Activated CD8-positive, alpha-beta T cell treated with anti-CD3 and anti-CD28 coated beads for 36 hours (primary cell): ENCODE measurements around the gene MN1. TPM values are rescaled to one million over a fixed set of nuclear protein-coding genes. Genes with fewer than 3 reads are reported as not detected.

Experiments
- ATAC-seq: fragments of 200-7000 bp; cut with Tn5 transposase; one replicate; pipeline ENCODE4 v1.10.0; 2021; ENCODE audit warnings: mild to moderate bottlenecking, moderate library complexity
- CTCF ChIA-PET: fragments of 350-600 bp; sonication (Branson Sonifier 250); formaldehyde crosslinking; loops from one replicate; lab custom pipeline; 2021; ENCODE audit warnings: antibody characterized with exemption; lab: Charles Lee
- POLR2A ChIA-PET: fragments of 350-600 bp; sonication (Branson Sonifier 250); formaldehyde crosslinking; loops from one replicate; lab custom pipeline; 2021; ENCODE audit warnings: antibody characterized with exemption; lab: Charles Lee
- DNase-seq: peaks from one replicate; pipeline ENCODE4 v3.0.0-alpha.2; 2020
- H3K27ac Mint-ChIP-seq: one replicate; pipeline ENCODE4 v1.8.0; 2021; ENCODE audit warnings: mild to moderate bottlenecking, mixed read lengths
- H3K27me3 Mint-ChIP-seq: one replicate; pipeline ENCODE4 v1.8.0; 2021; ENCODE audit warnings: mixed read lengths
- H3K36me3 Mint-ChIP-seq: one replicate; pipeline ENCODE4 v1.8.0; 2021; ENCODE audit warnings: low read depth, mixed read lengths
- H3K4me1 Mint-ChIP-seq: one replicate; pipeline ENCODE4 v1.8.0; 2021; ENCODE audit warnings: low read depth, mixed read lengths
- H3K4me3 Mint-ChIP-seq: one replicate; pipeline ENCODE4 v1.8.0; 2021; ENCODE audit warnings: mild to moderate bottlenecking, moderate library complexity, mixed read lengths
- H3K9me3 Mint-ChIP-seq: one replicate; pipeline ENCODE4 v1.8.0; 2021; ENCODE audit warnings: mixed read lengths
- intact Hi-C: fragments of 100-400 bp; cut with micrococcal nuclease; formaldehyde crosslinking; loops from one replicate; pipeline ENCODE4 v1.10.0; 2022
- total RNA-seq, 2 experiments: library from RNA; stranded (reverse); gene quantifications; one replicate each; pipeline ENCODE4 v1.2.3, GENCODE V29; 2021
- TF ChIP-seq, protein P1 (sequence below): fragments of 200-600 bp; IDR thresholded peaks from one replicate; pipeline ENCODE4 v1.8.0; 2022; ENCODE audit warnings: antibody characterized with exemption, mild to moderate bottlenecking

MN1 gene
- total RNA-seq, 2 experiments from 2014 or later = 0.11 to 0.16 TPM

DNA sequence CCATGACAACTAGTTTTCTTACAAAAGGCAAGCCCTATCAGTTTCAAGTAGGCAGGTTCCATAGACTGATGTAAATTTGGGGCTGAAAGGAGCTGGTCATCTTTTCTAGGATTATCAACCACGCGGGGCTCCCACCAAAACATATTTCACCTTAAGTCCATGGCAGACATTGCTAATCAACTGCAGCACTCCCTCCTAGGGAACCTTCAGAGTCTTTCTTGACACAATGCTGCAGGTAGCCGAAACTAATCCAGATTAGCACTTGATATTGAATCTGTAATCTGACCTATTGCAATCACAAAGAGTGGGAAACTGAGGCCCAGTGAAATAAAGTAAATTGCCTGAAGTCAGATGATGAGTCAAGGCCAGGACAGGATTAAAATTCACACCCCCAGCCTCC lies 32.5 kb downstream of the MN1 start:
- Mint-ChIP-seq H3K36me3 (no peaks in the 10 kb centered on the region), H3K4me3 (no peak overlapping the region), H3K9me3 (no peaks in the 10 kb centered on the region), H3K4me1 (no peaks in the 10 kb centered on the region), H3K27ac (no peak overlapping the region), H3K27me3 (no peaks in the 10 kb centered on the region)
- TF ChIP-seq, protein P1, sequence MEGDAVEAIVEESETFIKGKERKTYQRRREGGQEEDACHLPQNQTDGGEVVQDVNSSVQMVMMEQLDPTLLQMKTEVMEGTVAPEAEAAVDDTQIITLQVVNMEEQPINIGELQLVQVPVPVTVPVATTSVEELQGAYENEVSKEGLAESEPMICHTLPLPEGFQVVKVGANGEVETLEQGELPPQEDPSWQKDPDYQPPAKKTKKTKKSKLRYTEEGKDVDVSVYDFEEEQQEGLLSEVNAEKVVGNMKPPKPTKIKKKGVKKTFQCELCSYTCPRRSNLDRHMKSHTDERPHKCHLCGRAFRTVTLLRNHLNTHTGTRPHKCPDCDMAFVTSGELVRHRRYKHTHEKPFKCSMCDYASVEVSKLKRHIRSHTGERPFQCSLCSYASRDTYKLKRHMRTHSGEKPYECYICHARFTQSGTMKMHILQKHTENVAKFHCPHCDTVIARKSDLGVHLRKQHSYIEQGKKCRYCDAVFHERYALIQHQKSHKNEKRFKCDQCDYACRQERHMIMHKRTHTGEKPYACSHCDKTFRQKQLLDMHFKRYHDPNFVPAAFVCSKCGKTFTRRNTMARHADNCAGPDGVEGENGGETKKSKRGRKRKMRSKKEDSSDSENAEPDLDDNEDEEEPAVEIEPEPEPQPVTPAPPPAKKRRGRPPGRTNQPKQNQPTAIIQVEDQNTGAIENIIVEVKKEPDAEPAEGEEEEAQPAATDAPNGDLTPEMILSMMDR = no peak
- ATAC-seq = no peak
- intact Hi-C loops = no loop called here
- DNase-seq = no peak
- CTCF ChIA-PET = no interaction called here
- POLR2A ChIA-PET = no interaction called here

DNA sequence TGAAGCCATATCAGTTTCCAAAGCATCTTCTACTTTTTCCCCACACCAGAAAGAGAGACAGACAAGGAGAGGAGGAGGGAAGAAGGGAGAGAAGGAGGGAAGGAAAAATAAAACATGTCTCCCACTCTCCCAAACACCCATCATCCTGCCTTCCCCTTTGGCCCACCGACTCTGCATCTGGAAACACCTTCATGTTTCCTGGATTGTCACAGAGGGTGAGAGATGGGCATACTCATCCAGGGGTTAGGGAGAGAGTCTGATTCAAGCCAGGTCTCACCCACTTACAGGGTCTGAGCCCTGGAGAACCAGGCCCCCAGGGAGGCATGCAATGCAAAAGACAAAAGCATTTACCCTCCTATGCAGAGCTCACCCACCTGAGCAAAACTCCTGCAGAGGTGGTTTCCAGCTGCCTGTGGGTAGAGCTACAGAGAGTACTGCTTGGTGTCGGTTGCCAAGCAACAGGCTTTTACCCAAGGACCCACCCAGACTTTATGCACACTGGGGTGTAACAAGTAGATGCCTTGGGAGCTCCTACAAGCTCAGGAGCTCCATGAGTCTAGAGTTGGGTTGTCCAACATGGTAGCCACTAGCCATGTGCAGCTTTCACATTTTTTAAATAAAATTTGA lies 33.4 kb downstream of the MN1 start:
- intact Hi-C loops = no loop called here
- no peak overlapping the region for H3K4me3 Mint-ChIP-seq
- H3K36me3 Mint-ChIP-seq = no peaks in the 10 kb centered on the region
- H3K4me1 Mint-ChIP-seq = no peaks in the 10 kb centered on the region
- H3K27me3 Mint-ChIP-seq = no peaks in the 10 kb centered on the region
- ChIA-PET POLR2A (no interaction called here), CTCF (no interaction called here)
- TF ChIP-seq, protein P1 = no peak
- ATAC-seq = no peak
- H3K27ac Mint-ChIP-seq = no peak overlapping the region
- no peak for DNase-seq
- H3K9me3 Mint-ChIP-seq = no peaks in the 10 kb centered on the region

GRCh38 chr22:27766679-27767078 lies 34.9 kb downstream of the MN1 start:
- H3K4me1 Mint-ChIP-seq = no peaks in the 10 kb centered on the region
- DNase-seq (no peak), ATAC-seq (no peak)
- no peaks in the 10 kb centered on the region for H3K27me3 Mint-ChIP-seq
- CTCF ChIA-PET = no interaction called here
- no peak overlapping the region for H3K4me3 Mint-ChIP-seq
- no peaks in the 10 kb centered on the region for H3K9me3 Mint-ChIP-seq
- no peaks in the 10 kb centered on the region for H3K36me3 Mint-ChIP-seq
- no peak overlapping the region for H3K27ac Mint-ChIP-seq
- POLR2A ChIA-PET = no interaction called here
- intact Hi-C loops = no loop called here
- TF ChIP-seq, protein P1 = no peak

- no peak for DNase-seq
- no peaks in the 10 kb centered on the region for H3K27me3 Mint-ChIP-seq
- intact Hi-C loops = no loop called here
- POLR2A ChIA-PET = no interaction called here
- no peak overlapping the region for H3K4me3 Mint-ChIP-seq
- ATAC-seq = no peak
- no peaks in the 10 kb centered on the region for H3K9me3 Mint-ChIP-seq
- TF ChIP-seq, protein P1 = no peak
- H3K4me1 Mint-ChIP-seq = no peaks in the 10 kb centered on the region
- CTCF ChIA-PET = no interaction called here
- H3K36me3 Mint-ChIP-seq = no peaks in the 10 kb centered on the region
- no peak overlapping the region for H3K27ac Mint-ChIP-seq
Observed at GRCh38 chr22:27765706-27766291, 35.8 kb downstream of the MN1 start.

GRCh38 chr22:27764722-27765236 lies 36.8 kb downstream of the MN1 start:
- no peaks in the 10 kb centered on the region for H3K36me3 Mint-ChIP-seq
- ATAC-seq (no peak), DNase-seq (no peak)
- no peak overlapping the region for H3K27ac Mint-ChIP-seq
- no peaks in the 10 kb centered on the region for H3K9me3 Mint-ChIP-seq
- intact Hi-C loops = no loop called here
- TF ChIP-seq, protein P1 = no peak
- ChIA-PET CTCF (no interaction called here), POLR2A (no interaction called here)
- H3K27me3 Mint-ChIP-seq = no peaks in the 10 kb centered on the region
- H3K4me1 Mint-ChIP-seq = no peaks in the 10 kb centered on the region
- no peak overlapping the region for H3K4me3 Mint-ChIP-seq
